HG03520 (cell line): ENCODE results near the gene CYP24A1.

Experiments used
- ATAC-seq: cut with Tn5 transposase; IDR thresholded peaks from one replicate; pipeline ENCODE4 v1.9.1; 2021; ENCODE audit warnings: mild to moderate bottlenecking, moderate library complexity; ENCODE audit not compliant: unreplicated experiment

The CYP24A1 gene

DNA sequence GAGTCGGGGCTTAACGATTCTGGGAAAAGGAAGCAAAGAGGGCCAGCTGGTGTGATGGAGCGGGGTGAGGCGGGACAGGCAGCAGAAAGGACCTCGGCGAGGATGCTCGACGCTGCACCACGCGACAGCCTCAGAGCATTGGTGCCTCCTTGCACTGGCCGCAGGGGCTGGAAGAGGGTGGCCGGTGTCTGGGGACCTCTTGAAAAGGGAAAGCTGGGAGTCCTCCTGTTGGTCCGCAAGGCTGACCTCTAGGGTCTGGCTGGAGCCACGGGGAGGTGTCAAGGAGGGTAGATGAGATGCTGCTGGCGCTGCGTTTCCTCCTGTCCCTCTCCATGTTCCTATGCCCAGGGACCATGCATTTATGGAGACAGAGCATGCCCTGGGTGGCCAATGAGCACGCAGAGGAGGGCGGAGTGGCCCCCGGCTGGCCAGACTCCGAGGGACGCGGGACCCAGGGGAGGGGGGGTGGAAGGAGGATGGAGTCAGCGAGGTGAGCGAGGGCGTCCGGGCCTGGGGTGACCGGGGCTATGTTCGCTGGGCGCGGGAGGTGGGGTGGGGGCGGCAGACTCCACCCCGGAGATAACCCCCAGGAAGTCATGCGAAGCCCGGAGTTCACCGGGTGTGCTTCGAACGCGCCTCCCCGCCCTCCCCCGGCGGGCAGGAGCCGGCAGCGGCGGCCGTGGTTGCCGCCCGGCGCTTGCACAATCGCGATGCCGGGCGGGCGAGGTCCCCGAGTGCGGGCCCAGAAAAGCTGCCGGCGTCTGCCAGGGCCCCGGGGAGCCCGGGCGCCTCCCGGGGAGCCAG is at the start of gene CYP24A1:
CYP24A1 (minus strand) TSS at position 334 of the 804 bp plus-strand sequence. CDS start 407 bp downstream, outside the sequence.
- no peak for ATAC-seq

DNA sequence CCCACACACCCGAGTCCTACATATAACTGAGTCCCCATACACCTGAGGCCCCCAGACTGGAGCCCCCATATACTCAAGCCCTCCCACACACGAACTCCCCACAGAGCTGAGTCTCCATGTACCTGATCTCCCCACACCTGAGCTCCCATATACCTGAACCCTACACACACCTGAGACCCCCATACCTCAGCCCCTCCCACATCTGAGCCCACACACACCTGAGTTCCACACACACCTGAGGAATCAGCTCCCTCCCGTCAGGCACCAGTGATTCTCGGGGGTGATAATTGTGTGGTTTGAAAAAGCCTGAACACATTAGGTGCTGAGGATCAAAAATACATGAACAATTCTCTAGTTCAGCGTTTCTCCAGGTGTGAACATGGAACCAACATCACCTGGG is 49.5 kb upstream of the CYP24A1 start:
- no peak for ATAC-seq

DNA sequence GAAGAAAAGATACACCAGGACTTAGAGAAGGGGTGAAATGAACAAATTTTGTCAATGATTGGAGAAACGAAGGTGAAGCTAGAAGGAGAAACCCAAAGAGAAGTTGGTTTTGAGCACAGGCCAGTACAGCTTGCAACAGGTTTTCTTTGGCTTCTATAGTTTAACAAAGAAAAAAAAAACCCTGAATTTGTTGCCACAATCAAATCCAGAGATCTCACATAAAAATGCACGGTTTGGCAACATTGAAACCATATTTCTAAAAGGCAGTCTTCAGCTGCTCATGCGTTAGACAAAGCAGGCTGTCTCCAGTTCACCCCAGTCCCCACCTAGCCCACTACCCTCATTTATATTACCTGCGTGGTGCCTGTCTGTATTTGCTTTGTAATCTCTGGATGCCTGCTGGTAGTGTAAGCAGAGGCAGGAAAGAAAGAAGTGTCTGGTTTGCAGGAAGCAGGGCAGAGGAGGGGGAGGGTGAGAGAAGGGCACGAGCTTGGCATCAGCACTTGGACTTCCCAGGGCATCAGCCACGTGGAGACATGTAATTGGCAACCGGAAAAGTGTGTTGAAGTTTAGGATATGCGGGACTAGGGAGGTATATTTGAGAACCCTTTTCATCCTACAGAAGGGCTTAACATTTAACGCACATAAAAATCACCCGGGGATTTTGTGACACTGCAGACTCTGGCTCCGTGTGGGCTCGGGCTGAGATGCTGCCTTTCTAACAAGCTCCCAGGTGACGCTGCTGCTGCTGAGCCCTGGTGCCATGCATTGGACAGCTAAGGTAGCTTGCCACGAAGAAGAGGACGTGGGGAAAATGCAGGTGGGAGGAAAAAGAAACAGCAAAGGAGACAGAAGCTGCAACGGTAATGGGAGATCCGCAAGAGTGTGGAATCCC is 48.5 kb upstream of the CYP24A1 start:
- no peak for ATAC-seq

DNA sequence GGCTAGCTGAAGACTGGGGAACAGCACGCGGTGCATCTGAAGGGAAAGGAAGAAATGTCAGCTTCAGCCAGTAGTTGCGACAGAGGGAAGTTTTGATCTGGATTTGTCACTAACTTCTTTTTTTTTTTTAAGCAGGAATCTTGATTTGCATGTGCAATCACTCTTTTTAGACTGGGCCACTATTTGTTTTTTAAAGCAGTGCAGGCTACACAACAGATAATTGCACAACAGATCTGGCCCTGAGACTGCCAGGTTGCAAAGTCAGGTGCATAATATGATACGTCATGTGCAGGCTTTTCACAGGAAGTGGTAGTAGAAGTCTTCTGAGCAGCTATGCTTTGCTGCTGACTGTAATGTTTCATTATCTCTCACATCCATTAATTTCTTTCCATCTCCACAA is 47.6 kb upstream of the CYP24A1 start:
- no peak for ATAC-seq

DNA sequence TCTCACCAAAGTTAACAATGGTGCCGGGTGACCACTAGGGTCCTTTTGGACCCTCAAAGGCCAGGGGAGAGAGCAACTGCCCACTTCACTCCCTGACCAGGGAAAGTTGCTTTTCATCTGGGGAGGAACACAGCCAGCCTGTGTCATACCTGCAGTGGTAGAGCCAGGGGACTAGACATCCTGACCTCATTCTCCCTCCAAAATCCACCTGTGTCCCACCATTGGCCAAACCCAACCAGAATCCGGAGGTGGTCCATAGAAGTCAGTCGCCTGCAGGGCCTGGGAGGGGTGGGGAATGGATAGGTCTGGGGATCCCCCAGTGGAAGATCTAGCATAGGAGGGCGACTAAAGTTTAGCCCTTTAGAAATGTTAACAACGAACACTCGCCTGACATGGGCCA is 46.9 kb upstream of the CYP24A1 start:
- no peak for ATAC-seq

DNA sequence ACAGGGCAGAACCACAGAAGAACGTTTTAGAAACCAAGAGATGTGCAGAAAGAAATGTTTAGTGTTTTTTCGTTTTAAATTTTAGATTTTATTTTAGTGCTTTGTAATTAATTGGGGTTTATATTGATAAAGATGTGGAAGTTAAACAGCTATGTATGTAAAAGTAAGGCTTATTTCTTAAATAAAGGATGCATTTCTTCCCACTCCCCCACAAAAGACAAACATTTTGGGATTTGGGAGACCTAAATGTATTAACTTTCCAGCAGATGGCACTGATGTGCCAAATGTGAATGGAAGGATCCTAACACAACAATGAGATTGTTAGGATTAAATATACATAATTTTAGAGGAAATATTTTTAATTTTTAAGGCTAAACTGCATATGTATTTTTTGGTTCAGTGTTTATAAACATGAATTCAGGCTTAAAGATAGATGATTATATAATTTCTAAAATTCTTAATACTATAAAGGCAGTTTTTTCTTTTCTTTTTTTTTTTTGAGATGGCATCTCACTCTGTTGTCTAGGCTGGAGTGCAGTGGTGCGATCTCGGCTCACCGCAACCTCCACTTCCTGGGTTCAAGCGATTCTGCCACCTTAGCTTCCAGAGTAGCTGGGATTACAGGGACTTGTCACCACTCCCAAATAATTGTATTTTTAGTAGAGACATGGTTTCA is 46.1 kb upstream of the CYP24A1 start:
- ATAC-seq, result no peak

DNA sequence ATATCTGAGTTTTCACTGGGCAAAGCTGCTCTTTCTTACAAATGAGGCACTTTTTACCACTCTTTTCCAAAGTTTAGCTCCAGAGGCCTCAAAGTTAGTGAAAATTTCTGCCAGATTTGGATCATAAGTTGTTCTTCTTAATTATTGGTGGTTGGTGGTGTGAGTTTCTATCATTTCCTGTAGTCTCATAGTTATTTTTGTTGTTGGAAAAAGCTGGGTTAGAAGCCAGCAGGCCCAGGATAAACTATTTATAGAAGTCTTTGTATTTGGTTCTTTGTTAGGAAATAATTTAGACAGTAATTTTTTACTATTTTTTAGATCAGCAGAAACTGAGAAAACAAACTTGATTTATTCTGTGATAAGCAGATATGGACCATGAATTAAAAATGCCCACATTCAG is 44.7 kb upstream of the CYP24A1 start:
- ATAC-seq, result no peak

DNA sequence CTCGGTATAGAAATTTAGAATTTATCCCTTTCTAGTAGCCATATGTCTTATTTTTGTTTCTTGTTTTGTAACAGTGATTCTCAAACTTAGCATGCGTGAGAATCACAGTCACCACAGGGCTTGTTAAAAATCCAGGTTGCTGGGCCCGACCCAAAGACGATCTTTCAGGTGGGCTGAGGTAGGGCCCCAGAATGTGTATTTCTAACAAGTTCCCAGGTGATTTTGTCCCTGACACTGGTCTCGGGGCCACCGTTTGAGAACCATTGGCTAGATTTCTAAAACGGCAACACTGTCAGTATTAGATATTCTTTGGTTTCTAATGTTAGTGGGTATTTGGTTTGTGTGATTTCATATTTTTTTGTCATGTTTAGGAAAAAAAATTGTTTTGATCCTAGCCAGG is 44.0 kb upstream of the CYP24A1 start:
- no peak for ATAC-seq

DNA sequence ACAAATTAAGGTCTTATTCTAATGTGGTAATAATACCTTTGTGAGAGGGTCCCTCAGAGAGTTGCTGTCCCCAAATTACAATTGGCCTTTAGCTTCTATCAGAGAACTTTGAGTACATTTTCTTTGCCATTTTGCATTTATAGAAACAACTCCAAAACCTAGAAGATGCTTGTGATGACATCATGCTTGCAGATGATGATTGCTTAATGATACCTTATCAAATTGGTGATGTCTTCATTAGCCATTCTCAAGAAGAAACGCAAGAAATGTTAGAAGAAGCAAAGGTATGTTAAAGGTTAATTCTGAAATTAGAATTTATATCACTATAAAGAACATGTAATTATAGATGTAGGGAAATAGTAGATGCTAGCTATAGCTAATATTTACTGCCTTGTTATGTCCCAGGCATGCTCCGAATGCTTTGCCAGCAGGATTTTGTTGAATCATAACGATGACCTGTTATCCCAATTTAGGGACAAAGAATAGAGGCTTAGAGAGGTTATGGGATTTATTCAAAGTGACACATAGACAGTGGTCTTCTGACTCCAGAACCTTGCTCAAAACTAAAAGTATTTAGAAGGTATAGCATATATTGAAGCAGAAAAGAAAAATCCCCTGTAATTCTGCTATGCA is 41.5 kb upstream of the CYP24A1 start:
- no peak for ATAC-seq

DNA sequence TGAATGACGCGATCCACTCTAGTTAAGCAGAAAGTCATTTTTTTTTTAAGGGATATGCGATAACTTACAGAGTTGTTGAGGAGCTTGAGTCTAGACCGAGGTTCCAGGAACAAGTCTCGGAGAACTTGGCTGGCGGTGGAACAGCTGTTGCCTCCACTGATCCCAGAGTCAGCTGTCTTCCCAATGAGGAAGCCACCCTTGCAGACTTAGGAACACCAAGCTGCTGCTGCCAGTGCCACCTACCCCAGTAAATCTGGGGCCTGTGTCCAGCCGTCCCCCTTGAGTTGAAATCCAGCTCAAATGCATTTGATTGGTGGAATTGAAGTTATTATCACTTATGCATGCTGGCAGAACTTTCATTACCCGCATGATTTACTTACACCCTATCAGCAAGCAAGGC is 40.8 kb upstream of the CYP24A1 start:
- no peak for ATAC-seq

DNA sequence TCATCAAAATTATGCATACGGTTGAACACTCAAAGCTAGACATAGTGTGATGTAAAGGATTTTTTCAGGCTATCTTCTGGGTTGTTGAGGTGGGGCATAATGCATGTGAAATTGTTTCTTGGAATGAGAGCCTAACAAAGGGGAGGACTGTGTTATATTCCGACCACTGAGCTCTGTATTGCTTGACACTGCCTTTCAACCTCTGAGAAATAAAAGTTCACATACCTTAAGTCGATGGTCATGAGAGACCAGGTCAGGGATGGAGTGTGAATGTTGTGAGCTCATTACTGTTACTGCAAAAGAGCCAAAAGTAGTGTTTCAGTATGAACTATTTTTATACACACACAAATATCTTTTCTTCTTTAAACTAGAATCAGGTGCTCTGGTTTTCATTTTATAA is 39.1 kb upstream of the CYP24A1 start:
- no peak for ATAC-seq

DNA sequence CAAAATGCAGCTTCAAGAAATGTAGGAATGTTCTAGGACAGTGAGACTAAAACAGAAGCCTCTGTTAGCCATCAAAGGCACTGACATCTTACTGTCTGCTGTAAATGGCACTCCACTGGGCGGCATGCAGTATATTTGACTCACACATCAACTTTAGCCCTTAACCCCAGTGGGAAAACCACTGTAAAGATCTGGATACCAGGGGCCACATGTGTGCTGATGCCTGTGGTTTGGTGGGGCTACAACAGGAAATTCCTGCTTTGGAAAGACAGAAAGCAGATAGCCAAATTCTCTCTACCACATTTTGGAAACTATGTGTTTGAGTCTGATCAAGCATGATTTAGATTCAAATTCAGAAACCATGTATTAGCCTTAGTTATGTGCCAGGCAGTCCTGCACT is 38.4 kb upstream of the CYP24A1 start:
- no peak for ATAC-seq

DNA sequence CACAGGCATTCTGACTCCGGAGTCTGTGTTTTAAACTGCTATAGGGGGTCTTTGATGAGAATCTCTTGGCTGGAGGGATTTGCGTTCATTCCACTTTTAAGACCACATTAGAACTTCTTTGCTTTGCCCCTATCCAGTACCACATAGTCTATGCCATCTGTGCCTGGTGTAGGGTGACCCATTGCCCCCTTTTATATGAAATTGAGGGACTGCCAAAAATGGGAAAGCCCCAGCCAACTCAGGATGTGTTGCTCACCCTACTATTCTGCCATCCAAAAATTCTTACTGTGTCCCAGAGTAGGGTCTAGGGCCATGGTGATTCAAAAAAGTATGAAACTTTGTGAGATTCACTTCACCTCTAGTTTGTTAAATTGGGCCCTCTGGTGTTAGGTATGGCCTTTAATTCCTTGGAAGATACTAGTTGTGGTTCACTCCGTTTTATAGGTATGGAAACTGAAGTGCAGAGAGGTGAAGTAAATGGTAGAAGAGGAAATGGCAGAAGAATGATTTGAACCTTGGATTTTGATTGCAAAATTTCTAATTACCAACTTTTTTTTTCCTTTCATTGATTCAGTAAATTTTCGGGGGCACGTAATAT is 35.5 kb upstream of the CYP24A1 start:
- ATAC-seq, result no peak

DNA sequence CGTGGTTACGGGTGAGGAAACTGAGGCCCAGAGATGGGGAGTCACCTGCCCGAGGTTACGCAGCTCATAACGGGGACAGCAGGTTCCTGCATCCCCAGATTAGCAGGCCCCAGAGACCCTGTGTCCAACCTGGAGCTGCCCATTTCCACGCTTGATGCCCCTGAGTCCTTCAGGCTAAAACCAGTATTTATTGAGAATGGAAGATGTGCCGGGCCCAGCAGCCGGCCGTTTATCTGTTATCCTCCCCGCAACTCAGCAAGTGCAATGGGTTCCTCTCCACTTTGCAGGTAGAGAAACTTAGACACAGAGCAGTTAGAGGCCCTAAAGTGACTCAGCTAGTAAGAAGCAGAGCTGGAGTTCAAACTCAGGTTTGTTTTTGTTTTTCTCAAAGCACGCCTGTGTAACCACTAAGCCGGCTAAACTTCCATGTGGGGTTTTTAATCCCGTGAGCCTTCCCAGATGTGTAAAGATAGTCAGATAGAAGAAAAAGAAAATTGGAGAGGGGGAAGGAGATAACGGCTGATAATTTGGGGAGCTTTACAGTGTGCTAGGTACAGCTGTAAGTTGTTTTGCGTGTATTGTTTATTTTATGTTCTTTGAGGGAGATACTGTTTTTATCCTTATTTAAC is 34.9 kb upstream of the CYP24A1 start:
- no peak for ATAC-seq

DNA sequence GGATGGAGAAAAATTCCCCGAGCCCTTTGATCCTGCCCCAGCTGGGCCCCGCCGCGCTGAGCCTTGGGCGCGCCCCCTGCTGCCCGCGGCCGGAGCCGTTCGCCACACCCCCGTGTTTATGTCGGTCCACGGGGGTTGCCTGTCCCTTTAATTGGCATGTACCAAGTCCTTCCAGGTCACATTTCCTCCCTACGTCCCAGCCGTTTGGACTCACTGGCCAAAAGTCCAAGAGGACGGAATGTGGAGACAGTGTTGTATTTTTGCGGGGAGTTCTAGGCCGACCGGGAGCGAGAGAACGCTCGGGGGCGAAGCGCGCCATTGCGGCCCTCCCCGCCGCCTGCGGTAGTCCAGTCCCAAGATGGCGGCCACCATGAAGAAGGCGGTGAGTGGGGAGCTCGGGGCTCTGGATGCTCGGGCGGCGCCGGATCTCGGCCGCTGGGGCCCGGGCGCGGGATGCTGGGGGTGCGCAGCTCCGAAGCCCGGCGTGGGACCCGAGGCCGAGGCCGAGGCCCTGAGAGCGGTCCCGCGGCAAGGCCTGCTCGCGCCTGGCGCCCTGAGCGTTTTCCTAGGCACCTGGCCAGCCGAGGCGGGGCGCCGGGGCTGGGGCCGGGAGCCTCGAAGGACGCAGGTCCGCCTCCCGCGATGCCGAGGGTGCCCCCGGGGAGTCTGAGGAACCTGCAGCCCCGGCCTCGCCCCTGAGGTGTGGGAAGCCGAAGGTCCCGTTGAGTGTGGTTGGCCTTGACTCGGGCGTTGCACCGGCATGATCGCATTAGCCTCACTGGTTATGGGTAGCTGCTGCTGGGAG is 34.2 kb upstream of the CYP24A1 start, which contains the start of gene PFDN4:
PFDN4 (plus strand) TSS at position 345 of the 805 bp plus-strand sequence; CDS start at position 359, 14 bp downstream.
- ATAC-seq, result peak; percentile 96

DNA sequence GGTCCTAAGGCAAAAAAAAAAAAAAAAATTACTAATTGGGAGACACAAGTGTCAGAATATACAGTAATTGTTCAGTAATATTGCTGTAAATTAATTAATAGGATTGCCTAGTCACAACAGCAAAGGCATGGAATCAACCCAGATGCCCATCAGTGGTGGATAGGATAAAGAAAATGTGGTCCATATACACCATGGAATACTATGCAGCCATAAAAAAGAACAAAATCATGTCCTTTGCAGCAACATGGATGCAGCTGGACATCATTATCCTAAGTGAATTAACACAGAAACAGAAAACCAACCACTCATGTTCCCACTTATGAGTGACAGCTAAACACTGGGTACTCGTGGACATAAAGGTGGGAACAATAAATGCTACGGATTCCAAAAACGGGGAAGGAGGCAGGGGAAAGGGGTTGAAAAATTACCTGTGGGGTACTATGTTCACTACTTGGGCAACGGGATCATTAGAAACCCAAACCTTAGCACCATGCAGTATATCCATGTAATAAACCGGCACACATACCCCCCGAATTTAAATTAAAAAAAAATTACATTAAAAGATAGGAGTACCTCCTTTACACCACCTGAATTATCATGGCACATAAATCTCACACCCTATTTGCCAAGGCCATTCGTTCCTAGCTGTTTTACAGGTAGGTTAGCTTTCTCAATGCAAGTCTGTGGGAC is 33.4 kb upstream of the CYP24A1 start:
- ATAC-seq, result no peak

DNA sequence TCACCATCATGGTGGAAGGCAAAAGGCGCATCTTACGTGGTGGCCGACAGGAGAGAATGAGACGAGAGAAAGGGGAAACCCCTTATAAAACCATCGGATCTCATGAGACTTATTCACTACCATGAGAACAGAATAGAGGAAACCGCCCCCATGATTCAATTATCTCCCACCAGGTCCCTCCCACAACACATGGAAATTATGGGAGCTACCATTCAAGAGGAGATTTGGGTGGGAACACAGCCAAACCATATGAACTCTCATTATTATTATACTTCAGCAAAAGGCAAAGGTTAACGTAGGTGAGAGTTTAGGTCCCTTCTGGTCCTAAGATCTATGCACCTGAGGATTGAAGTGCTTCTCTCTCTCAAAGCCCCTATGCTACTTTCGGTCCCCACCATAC is 31.7 kb upstream of the CYP24A1 start:
- ATAC-seq, result no peak

DNA sequence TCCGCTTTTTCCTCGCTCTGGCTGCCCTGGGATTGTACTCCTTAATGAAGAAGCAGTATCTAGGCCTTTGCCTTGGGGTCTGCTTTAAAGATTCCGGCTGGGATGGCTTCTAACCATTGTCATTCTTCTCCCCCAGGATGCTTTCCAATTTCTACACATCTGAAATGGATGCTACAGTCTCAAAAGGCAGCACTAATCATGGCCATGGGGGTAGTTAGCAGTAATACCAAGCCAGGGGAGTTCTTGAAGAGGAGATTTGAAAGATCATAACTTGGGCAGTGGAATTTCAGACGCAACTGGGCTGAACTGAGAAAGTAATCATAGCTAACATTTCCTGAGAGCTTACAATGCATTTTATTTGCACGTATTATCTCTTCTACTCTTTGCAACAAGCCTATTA is 30.7 kb upstream of the CYP24A1 start:
- ATAC-seq, result no peak

DNA sequence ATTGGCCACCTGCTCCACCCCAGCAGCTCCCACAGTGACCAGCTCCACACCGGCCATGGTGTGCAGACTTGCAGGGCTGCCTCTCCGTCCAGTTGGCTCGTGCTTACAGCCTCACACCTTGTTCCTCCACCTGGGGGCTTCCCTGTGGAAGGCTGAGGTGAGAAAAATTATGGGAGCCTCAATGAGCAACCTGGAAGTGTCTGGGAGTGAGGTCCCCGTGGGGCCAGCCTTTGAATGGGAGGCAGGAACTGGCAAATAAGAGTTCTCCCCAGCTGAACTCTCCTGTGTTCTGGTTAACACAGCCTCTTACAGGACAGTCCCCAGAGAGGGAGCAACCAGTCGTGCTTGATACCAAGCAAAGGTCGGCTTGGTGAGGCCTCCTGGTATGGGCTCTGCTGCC is 30.3 kb upstream of the CYP24A1 start:
- ATAC-seq, result no peak
